Osteoblast (primary cell): ENCODE data around the gene PALS2. TPM values are rescaled to one million over a fixed set of nuclear protein-coding genes. Genes with fewer than 3 reads are reported as not detected.

ENCODE experiments used
- DNase-seq: peaks from one replicate; pipeline ENCODE4 v3.0.0; 2011; ENCODE audit warnings: low spot score, mixed read lengths; ENCODE audit not compliant: insufficient read length; ENCODE audit errors: missing footprints
- H2AFZ ChIP-seq: 2 replicates; pipeline ENCODE4 v1.6.0; 2011; ENCODE audit warnings: mild to moderate bottlenecking, low read length
- H3K27ac ChIP-seq: 2 replicates; pipeline ENCODE4 v1.5.1; 2011; ENCODE audit warnings: mild to moderate bottlenecking, low read depth, low read length, moderate library complexity
- H3K27me3 ChIP-seq: 2 replicates; pipeline ENCODE4 v1.6.0; 2012; ENCODE audit warnings: mild to moderate bottlenecking, control low read depth, inconsistent platforms, low read length, moderate library complexity; ENCODE audit not compliant: insufficient read depth
- H3K36me3 ChIP-seq: 2 replicates; pipeline ENCODE4 v1.5.1; 2011; ENCODE audit warnings: mild to moderate bottlenecking, low read length, control low read depth, moderate library complexity; ENCODE audit not compliant: insufficient read depth
- H3K4me1 ChIP-seq: 2 replicates; pipeline ENCODE4 v1.5.1; 2011; ENCODE audit warnings: mild to moderate bottlenecking, low read length, control low read depth, moderate library complexity; ENCODE audit not compliant: insufficient read depth
- H3K4me2 ChIP-seq: 2 replicates; pipeline ENCODE4 v1.6.0; 2011; ENCODE audit warnings: mild to moderate bottlenecking, low read length; ENCODE audit not compliant: insufficient read depth
- H3K4me3 ChIP-seq: fragments of 200-600 bp; sonication (generic); 3 replicates; pipeline ENCODE4 v1.5.1; 2012; ENCODE audit warnings: mild to moderate bottlenecking, low read length, inconsistent platforms; ENCODE audit not compliant: insufficient read depth
- H3K79me2 ChIP-seq: 2 replicates; pipeline ENCODE4 v1.6.0; 2012; ENCODE audit warnings: mild to moderate bottlenecking, low read length, control low read depth, inconsistent platforms; ENCODE audit not compliant: insufficient read depth
- H3K9me3 ChIP-seq: 2 replicates; pipeline ENCODE4 v1.5.1; 2011; ENCODE audit warnings: low read depth, low read length, control low read depth
- H4K20me1 ChIP-seq: 2 replicates; pipeline ENCODE4 v1.6.0; 2012; ENCODE audit warnings: mild to moderate bottlenecking, low read length, control low read depth; ENCODE audit not compliant: insufficient read depth
- CTCF ChIP-seq: IDR thresholded peaks from 2 replicates; pipeline ENCODE4 v1.5.1; 2011; ENCODE audit warnings: mild to moderate bottlenecking, low read depth, low read length, moderate library complexity; ENCODE audit errors: extremely low read depth
- total RNA-seq: library from RNA; depleted of rRNA; stranded (reverse); fragments of >200 nt; gene quantifications from 2 replicates; pipeline ENCODE4 v1.2.3, GENCODE V29; 2012

The PALS2 gene
- total RNA-seq, 1 donor = 63.3 TPM

- Histone ChIP-seq H3K36me3 (no peaks in the 10 kb centered on the region), H3K4me2 (no peak overlapping the region), H3K4me3 (no peak overlapping the region), H2AFZ (no peak overlapping the region), H3K79me2 (peaks cover 65% of the 10 kb centered on the region), H4K20me1 (peaks cover 23% of the 10 kb centered on the region), H3K9me3 (no peaks in the 10 kb centered on the region), H3K27me3 (no peaks in the 10 kb centered on the region), H3K4me1 (no peaks in the 10 kb centered on the region), H3K27ac (no peak overlapping the region)
- no peak for DNase-seq
- TF ChIP-seq CTCF = no peak
Observed at GRCh38 chr7:24582166-24582565, 8.9 kb downstream of the PALS2 start.

- TF ChIP-seq CTCF = peak; percentile 41
- Histone ChIP-seq H4K20me1 (peaks cover 7% of the 10 kb centered on the region), H3K27me3 (no peaks in the 10 kb centered on the region), H3K27ac (no peak overlapping the region), H3K4me1 (no peaks in the 10 kb centered on the region), H2AFZ (no peak overlapping the region), H3K9me3 (no peaks in the 10 kb centered on the region), H3K79me2 (peaks cover 64% of the 10 kb centered on the region), H3K4me3 (no peak overlapping the region), H3K36me3 (no peaks in the 10 kb centered on the region), H3K4me2 (no peak overlapping the region)
- DNase-seq = no peak
Observed at GRCh38 chr7:24587853-24588252, 14.6 kb downstream of the PALS2 start.

GRCh38 chr7:24591152-24591551, 17.9 kb downstream of the PALS2 start:
- peaks cover 7% of the 10 kb centered on the region for H4K20me1 ChIP-seq
- H3K4me2 ChIP-seq = no peak overlapping the region
- TF ChIP-seq CTCF = peak; percentile 11
- no peaks in the 10 kb centered on the region for H3K36me3 ChIP-seq
- H3K27ac ChIP-seq = no peak overlapping the region
- peaks cover 80% of the 10 kb centered on the region for H3K79me2 ChIP-seq
- H3K27me3 ChIP-seq = no peaks in the 10 kb centered on the region
- H3K4me3 ChIP-seq = no peak overlapping the region
- no peaks in the 10 kb centered on the region for H3K9me3 ChIP-seq
- H3K4me1 ChIP-seq = no peaks in the 10 kb centered on the region
- H2AFZ ChIP-seq = no peak overlapping the region
- no peak for DNase-seq

GRCh38 chr7:24595671-24596418, 22.6 kb downstream of the PALS2 start:
- peaks cover 4% of the 10 kb centered on the region for H4K20me1 ChIP-seq
- peaks cover 71% of the 10 kb centered on the region for H3K79me2 ChIP-seq
- DNase-seq = no peak
- no peaks in the 10 kb centered on the region for H3K27me3 ChIP-seq
- no peaks in the 10 kb centered on the region for H3K4me1 ChIP-seq
- no peak overlapping the region for H3K4me3 ChIP-seq
- no peaks in the 10 kb centered on the region for H3K36me3 ChIP-seq
- H3K4me2 ChIP-seq = peak overlapping the region; percentile 59
- no peak overlapping the region for H3K27ac ChIP-seq
- H2AFZ ChIP-seq = no peak overlapping the region
- no peaks in the 10 kb centered on the region for H3K9me3 ChIP-seq
- TF ChIP-seq CTCF = no peak
